GM23338 (cell line): ENCODE measurements around the gene PRKD3. TPM values are rescaled to one million over a fixed set of nuclear protein-coding genes. Genes with fewer than 3 reads are reported as not detected.

Experiments
- ATAC-seq: fragments of 200-7000 bp; cut with Tn5 transposase; 3 replicates; pipeline ENCODE4 v1.9.1; 2020
- DNase-seq: peaks from one replicate; pipeline ENCODE4 v3.0.0-alpha.2; 2015; ENCODE audit warnings: low spot score
- H2AFZ ChIP-seq: fragments of 200-600 bp; sonication (generic); 2 replicates; pipeline ENCODE4 v1.8.0; 2016; ENCODE audit warnings: antibody characterized with exemption, mild to moderate bottlenecking, moderate library complexity
- H3F3A ChIP-seq: fragments of 200-600 bp; sonication (generic); replicated peaks from 2 replicates; pipeline ENCODE4 v1.8.0; 2017; ENCODE audit warnings: antibody characterized with exemption, mixed run types, low read depth
- H3K27ac ChIP-seq: fragments of 200-600 bp; sonication (generic); 2 replicates; pipeline ENCODE4 v1.6.1; 2016; ENCODE audit warnings: low read depth
- H3K27me3 ChIP-seq: fragments of 200-600 bp; sonication (generic); 2 replicates; pipeline ENCODE4 v1.8.0; 2016; ENCODE audit warnings: mild to moderate bottlenecking, mixed run types, moderate library complexity; ENCODE audit not compliant: insufficient read depth
- H3K36me3 ChIP-seq: fragments of 200-600 bp; sonication (generic); 2 replicates; pipeline ENCODE4 v1.8.0; 2016; ENCODE audit warnings: mild to moderate bottlenecking; ENCODE audit not compliant: insufficient read depth
- H3K4me1 ChIP-seq: fragments of 200-600 bp; sonication (generic); 2 replicates; pipeline ENCODE4 v1.8.0; 2016; ENCODE audit warnings: mild to moderate bottlenecking, moderate library complexity; ENCODE audit not compliant: insufficient read depth
- H3K4me2 ChIP-seq: fragments of 200-600 bp; sonication (generic); 2 replicates; pipeline ENCODE4 v1.7.1; 2017; ENCODE audit warnings: mixed run types
- H3K4me3 ChIP-seq: fragments of 200-600 bp; sonication (generic); 2 replicates; pipeline ENCODE4 v1.6.1; 2016; ENCODE audit warnings: mixed run types
- H3K79me2 ChIP-seq: fragments of 200-600 bp; sonication (generic); replicated peaks from 2 replicates; pipeline ENCODE4 v1.8.0; 2017; ENCODE audit warnings: mild to moderate bottlenecking; ENCODE audit not compliant: insufficient read depth
- H3K9me2 ChIP-seq: fragments of 200-600 bp; sonication (generic); 2 replicates; pipeline ENCODE4 v1.8.0; 2017; ENCODE audit not compliant: insufficient read depth
- H4K20me1 ChIP-seq: fragments of 200-600 bp; sonication (generic); replicated peaks from 2 replicates; pipeline ENCODE4 v1.8.0; 2017; ENCODE audit warnings: mild to moderate bottlenecking; ENCODE audit not compliant: insufficient read depth
- H3K27ac Mint-ChIP-seq: 2 replicates; pipeline ENCODE4 v1.8.0; 2020; ENCODE audit warnings: inconsistent platforms, mild to moderate bottlenecking, moderate library complexity, mixed read lengths
- H3K27me3 Mint-ChIP-seq: 3 replicates; pipeline ENCODE4 v1.8.0; 2022; ENCODE audit warnings: low read depth, mild to moderate bottlenecking, moderate library complexity, mixed read lengths, inconsistent platforms; ENCODE audit not compliant: insufficient read depth, poor library complexity
- H3K36me3 Mint-ChIP-seq: 3 replicates; pipeline ENCODE4 v1.8.0; 2021; ENCODE audit warnings: low read depth, mild to moderate bottlenecking, inconsistent platforms, moderate library complexity, mixed read lengths
- H3K4me1 Mint-ChIP-seq: 3 replicates; pipeline ENCODE4 v1.8.0; 2020; ENCODE audit warnings: mild to moderate bottlenecking, inconsistent platforms, mixed read lengths
- H3K4me3 Mint-ChIP-seq: 3 replicates; pipeline ENCODE4 v1.8.0; 2021; ENCODE audit warnings: moderate library complexity, mild to moderate bottlenecking, inconsistent platforms, mixed read lengths
- H3K9me3 Mint-ChIP-seq: 3 replicates; pipeline ENCODE4 v1.8.0; 2020; ENCODE audit warnings: moderate library complexity, mild to moderate bottlenecking, inconsistent platforms, mixed read lengths
- CREB1 ChIP-seq: fragments of 250-450 bp; sonication (Bioruptor Pico); IDR thresholded peaks from 2 replicates; pipeline ENCODE4 v1.5.0; 2020; ENCODE audit warnings: low read depth, mild to moderate bottlenecking, moderate library complexity
- EZH2 ChIP-seq: fragments of 200-600 bp; sonication (generic); IDR thresholded peaks from one replicate; pipeline ENCODE4 v1.8.0; 2017; ENCODE audit warnings: antibody characterized with exemption, mild to moderate bottlenecking, low read depth; ENCODE audit not compliant: unreplicated experiment
- EZH2phosphoT487 ChIP-seq: fragments of 200-600 bp; sonication (generic); IDR thresholded peaks from one replicate; pipeline ENCODE4 v1.8.1; 2018; ENCODE audit warnings: antibody characterized with exemption; ENCODE audit not compliant: unreplicated experiment
- JUNB ChIP-seq: IDR thresholded peaks from one replicate; pipeline ENCODE4 v1.6.1; 2016; ENCODE audit warnings: antibody characterized with exemption; ENCODE audit not compliant: unreplicated experiment
- POLR2AphosphoS5 ChIP-seq: IDR thresholded peaks from 2 replicates; pipeline ENCODE4 v1.6.1; 2016; ENCODE audit warnings: antibody characterized with exemption, low read depth
- STAT1 ChIP-seq: IDR thresholded peaks from one replicate; pipeline ENCODE4 v1.6.1; 2016; ENCODE audit warnings: antibody characterized with exemption; ENCODE audit not compliant: unreplicated experiment
- ZNF114 ChIP-seq: fragments of 250-450 bp; sonication (Bioruptor Pico); IDR thresholded peaks from 2 replicates; pipeline ENCODE4 v1.5.0; 2020; ENCODE audit warnings: mild to moderate bottlenecking, moderate library complexity
- ZNF331 ChIP-seq: fragments of 250-450 bp; sonication (Bioruptor Pico); IDR thresholded peaks from 2 replicates; pipeline ENCODE4 v1.5.0; 2020; ENCODE audit warnings: low read depth, mild to moderate bottlenecking, moderate library complexity
- polyA plus RNA-seq: library from polyadenylated mRNA; unstranded; fragments of >200 nt; fragmentation: Nextera tagmentation; extraction: Ambion mirVana; gene quantifications from 2 replicates; pipeline ENCODE4 v1.2.1, GENCODE V29; 2016
- total RNA-seq: library from RNA; depleted of rRNA; stranded (reverse); fragments of >200 nt; shearing (Covaris generic); gene quantifications from 2 replicates; pipeline ENCODE4 v1.2.3, GENCODE V29; 2014
- TF ChIP-seq, protein P1 (sequence below), 2 experiments: fragments of 200-600 bp in 1 of 2; sonication (generic) in 1 of 2; conservative IDR thresholded peaks; 2 replicates each; pipeline versions ENCODE4 v1.5.1 to v1.6.1; 2016 to 2017; ENCODE audit warnings: antibody characterized with exemption in 2 of 2, low read depth in 2 of 2, mild to moderate bottlenecking in 2 of 2, moderate library complexity in 1 of 2
- TF ChIP-seq, protein P2 (sequence below): IDR thresholded peaks from one replicate; pipeline ENCODE4 v1.6.1; 2018; ENCODE audit warnings: antibody characterized with exemption; ENCODE audit not compliant: unreplicated experiment
- TF ChIP-seq, protein P3 (sequence below): fragments of 250-450 bp; sonication (Bioruptor Pico); IDR thresholded peaks from 2 replicates; pipeline ENCODE4 v1.5.0; 2020; ENCODE audit warnings: mild to moderate bottlenecking, moderate library complexity

PRKD3 gene
- total and polyA plus RNA-seq, 2 experiments from 2014 or later: 59.7 to 77.0 TPM

DNA sequence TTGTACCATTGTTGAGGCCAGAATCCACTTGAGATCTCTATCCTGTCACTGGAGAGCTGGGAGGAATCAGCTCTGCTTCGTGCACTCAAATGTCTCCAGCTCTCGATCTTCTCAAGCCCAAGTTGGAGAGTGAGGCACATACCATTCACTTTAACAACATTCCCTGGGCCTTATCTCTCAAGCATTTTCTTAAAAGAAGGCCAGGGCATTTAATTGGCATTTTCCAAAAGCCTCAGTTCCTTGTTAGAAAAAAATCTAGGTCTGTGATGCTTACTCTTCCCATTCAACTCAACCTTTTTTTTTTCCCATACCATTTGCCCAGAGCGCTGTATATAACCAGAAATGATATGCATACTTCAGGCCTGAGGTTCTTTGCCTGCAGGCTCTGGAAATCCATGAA lies 29.9 kb upstream of the PRKD3 start:
- ATAC-seq (no peak), DNase-seq (no peak)
- no peak overlapping the region for H3K4me3 ChIP-seq
- peaks cover 17% of the 10 kb centered on the region for H3K4me1 ChIP-seq
- H4K20me1 ChIP-seq: no peaks in the 10 kb centered on the region
- Mint-ChIP-seq H3K36me3 (no peaks in the 10 kb centered on the region), H3K4me3 (no peak overlapping the region), H3K4me1 (peaks cover 19% of the 10 kb centered on the region), H3K27me3 (peaks cover 4% of the 10 kb centered on the region), H3K9me3 (no peaks in the 10 kb centered on the region), H3K27ac (no peak overlapping the region)
- no peaks in the 10 kb centered on the region for H3K36me3 ChIP-seq
- H3K27ac ChIP-seq: no peak overlapping the region
- no peak overlapping the region for H2AFZ ChIP-seq
- no peak overlapping the region for H3K4me2 ChIP-seq
- no peaks in the 10 kb centered on the region for H3F3A ChIP-seq
- no peak for TF ChIP-seq ZNF331
- no peak for TF ChIP-seq CREB1 (CRISPR knock-in tag)
- no peak for TF ChIP-seq ZNF114 (CRISPR knock-in tag)
- no peaks in the 10 kb centered on the region for H3K79me2 ChIP-seq
- H3K9me2 ChIP-seq: no peaks in the 10 kb centered on the region
- H3K27me3 ChIP-seq: no peaks in the 10 kb centered on the region

DNA sequence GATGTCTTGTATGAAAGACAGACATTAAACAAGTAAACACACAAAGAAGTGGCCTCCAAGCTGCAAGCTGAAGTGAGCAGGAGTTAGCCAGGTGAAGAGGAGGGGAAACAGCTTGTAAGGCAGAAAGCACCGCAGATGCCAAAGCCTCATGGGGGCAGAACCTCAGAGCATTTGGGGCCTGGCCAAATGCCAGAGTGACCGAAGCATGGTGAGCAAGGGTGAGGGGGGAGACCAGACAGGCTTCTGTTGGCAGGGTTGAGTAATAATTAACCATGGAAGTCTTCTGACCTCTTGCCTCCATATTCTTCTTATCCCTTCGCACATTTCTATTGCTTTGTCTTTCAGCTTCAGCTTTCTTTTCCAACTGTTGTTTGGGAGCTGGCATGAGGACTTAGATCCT lies 25.4 kb upstream of the PRKD3 start:
- no peak overlapping the region for H3K4me3 ChIP-seq
- no peaks in the 10 kb centered on the region for H4K20me1 ChIP-seq
- DNase-seq (peak; percentile 18), ATAC-seq (no peak)
- no peaks in the 10 kb centered on the region for H3K79me2 ChIP-seq
- TF ChIP-seq EZH2 (no peak), EZH2phosphoT487 (no peak), STAT1 (no peak), CREB1 (CRISPR knock-in tag) (no peak), JUNB (no peak), POLR2AphosphoS5 (no peak)
- TF ChIP-seq, protein P1, sequence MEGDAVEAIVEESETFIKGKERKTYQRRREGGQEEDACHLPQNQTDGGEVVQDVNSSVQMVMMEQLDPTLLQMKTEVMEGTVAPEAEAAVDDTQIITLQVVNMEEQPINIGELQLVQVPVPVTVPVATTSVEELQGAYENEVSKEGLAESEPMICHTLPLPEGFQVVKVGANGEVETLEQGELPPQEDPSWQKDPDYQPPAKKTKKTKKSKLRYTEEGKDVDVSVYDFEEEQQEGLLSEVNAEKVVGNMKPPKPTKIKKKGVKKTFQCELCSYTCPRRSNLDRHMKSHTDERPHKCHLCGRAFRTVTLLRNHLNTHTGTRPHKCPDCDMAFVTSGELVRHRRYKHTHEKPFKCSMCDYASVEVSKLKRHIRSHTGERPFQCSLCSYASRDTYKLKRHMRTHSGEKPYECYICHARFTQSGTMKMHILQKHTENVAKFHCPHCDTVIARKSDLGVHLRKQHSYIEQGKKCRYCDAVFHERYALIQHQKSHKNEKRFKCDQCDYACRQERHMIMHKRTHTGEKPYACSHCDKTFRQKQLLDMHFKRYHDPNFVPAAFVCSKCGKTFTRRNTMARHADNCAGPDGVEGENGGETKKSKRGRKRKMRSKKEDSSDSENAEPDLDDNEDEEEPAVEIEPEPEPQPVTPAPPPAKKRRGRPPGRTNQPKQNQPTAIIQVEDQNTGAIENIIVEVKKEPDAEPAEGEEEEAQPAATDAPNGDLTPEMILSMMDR (conservative IDR thresholded peaks at IDR 0.05; ENCODE audit: low read depth in 2 of 2): no peak
- TF ChIP-seq, protein P2, sequence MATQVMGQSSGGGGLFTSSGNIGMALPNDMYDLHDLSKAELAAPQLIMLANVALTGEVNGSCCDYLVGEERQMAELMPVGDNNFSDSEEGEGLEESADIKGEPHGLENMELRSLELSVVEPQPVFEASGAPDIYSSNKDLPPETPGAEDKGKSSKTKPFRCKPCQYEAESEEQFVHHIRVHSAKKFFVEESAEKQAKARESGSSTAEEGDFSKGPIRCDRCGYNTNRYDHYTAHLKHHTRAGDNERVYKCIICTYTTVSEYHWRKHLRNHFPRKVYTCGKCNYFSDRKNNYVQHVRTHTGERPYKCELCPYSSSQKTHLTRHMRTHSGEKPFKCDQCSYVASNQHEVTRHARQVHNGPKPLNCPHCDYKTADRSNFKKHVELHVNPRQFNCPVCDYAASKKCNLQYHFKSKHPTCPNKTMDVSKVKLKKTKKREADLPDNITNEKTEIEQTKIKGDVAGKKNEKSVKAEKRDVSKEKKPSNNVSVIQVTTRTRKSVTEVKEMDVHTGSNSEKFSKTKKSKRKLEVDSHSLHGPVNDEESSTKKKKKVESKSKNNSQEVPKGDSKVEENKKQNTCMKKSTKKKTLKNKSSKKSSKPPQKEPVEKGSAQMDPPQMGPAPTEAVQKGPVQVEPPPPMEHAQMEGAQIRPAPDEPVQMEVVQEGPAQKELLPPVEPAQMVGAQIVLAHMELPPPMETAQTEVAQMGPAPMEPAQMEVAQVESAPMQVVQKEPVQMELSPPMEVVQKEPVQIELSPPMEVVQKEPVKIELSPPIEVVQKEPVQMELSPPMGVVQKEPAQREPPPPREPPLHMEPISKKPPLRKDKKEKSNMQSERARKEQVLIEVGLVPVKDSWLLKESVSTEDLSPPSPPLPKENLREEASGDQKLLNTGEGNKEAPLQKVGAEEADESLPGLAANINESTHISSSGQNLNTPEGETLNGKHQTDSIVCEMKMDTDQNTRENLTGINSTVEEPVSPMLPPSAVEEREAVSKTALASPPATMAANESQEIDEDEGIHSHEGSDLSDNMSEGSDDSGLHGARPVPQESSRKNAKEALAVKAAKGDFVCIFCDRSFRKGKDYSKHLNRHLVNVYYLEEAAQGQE: no peak
- TF ChIP-seq, protein P3, sequence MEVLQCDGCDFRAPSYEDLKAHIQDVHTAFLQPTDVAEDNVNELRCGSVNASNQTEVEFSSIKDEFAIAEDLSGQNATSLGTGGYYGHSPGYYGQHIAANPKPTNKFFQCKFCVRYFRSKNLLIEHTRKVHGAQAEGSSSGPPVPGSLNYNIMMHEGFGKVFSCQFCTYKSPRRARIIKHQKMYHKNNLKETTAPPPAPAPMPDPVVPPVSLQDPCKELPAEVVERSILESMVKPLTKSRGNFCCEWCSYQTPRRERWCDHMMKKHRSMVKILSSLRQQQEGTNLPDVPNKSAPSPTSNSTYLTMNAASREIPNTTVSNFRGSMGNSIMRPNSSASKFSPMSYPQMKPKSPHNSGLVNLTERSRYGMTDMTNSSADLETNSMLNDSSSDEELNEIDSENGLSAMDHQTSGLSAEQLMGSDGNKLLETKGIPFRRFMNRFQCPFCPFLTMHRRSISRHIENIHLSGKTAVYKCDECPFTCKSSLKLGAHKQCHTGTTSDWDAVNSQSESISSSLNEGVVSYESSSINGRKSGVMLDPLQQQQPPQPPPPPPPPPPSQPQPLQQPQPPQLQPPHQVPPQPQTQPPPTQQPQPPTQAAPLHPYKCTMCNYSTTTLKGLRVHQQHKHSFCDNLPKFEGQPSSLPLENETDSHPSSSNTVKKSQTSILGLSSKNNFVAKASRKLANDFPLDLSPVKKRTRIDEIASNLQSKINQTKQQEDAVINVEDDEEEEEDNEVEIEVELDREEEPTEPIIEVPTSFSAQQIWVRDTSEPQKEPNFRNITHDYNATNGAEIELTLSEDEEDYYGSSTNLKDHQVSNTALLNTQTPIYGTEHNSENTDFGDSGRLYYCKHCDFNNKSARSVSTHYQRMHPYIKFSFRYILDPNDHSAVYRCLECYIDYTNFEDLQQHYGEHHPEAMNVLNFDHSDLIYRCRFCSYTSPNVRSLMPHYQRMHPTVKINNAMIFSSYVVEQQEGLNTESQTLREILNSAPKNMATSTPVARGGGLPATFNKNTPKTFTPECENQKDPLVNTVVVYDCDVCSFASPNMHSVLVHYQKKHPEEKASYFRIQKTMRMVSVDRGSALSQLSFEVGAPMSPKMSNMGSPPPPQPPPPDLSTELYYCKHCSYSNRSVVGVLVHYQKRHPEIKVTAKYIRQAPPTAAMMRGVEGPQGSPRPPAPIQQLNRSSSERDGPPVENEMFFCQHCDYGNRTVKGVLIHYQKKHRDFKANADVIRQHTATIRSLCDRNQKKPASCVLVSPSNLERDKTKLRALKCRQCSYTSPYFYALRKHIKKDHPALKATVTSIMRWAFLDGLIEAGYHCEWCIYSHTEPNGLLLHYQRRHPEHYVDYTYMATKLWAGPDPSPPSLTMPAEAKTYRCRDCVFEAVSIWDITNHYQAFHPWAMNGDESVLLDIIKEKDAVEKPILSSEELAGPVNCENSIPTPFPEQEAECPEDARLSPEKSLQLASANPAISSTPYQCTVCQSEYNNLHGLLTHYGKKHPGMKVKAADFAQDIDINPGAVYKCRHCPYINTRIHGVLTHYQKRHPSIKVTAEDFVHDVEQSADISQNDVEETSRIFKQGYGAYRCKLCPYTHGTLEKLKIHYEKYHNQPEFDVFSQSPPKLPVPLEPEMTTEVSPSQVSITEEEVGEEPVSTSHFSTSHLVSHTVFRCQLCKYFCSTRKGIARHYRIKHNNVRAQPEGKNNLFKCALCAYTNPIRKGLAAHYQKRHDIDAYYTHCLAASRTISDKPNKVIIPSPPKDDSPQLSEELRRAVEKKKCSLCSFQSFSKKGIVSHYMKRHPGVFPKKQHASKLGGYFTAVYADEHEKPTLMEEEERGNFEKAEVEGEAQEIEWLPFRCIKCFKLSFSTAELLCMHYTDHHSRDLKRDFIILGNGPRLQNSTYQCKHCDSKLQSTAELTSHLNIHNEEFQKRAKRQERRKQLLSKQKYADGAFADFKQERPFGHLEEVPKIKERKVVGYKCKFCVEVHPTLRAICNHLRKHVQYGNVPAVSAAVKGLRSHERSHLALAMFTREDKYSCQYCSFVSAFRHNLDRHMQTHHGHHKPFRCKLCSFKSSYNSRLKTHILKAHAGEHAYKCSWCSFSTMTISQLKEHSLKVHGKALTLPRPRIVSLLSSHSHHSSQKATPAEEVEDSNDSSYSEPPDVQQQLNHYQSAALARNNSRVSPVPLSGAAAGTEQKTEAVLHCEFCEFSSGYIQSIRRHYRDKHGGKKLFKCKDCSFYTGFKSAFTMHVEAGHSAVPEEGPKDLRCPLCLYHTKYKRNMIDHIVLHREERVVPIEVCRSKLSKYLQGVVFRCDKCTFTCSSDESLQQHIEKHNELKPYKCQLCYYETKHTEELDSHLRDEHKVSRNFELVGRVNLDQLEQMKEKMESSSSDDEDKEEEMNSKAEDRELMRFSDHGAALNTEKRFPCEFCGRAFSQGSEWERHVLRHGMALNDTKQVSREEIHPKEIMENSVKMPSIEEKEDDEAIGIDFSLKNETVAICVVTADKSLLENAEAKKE (CRISPR knock-in tag): no peak
- no peaks in the 10 kb centered on the region for H3F3A ChIP-seq
- Mint-ChIP-seq H3K36me3 (no peaks in the 10 kb centered on the region), H3K9me3 (no peaks in the 10 kb centered on the region), H3K4me1 (peaks cover 27% of the 10 kb centered on the region), H3K27ac (peak overlapping the region; percentile 53; the same call in 1 of the 2 replicates), H3K4me3 (no peak overlapping the region), H3K27me3 (peaks cover 3% of the 10 kb centered on the region)
- peak overlapping the region; percentile 39; the same call in 1 of the 2 replicates for H3K27ac ChIP-seq
- peak overlapping the region; percentile 21; the same call in 1 of the 2 replicates for H2AFZ ChIP-seq
- H3K36me3 ChIP-seq: no peaks in the 10 kb centered on the region
- H3K9me2 ChIP-seq: no peaks in the 10 kb centered on the region
- H3K4me1 ChIP-seq: peaks cover 38% of the 10 kb centered on the region
- no peak overlapping the region for H3K4me2 ChIP-seq
- peaks cover 3% of the 10 kb centered on the region; the same call in 1 of the 2 replicates for H3K27me3 ChIP-seq
